IMR-90 (cell line): ENCODE measurements around the gene ZYG11A. TPM values are rescaled to one million over a fixed set of nuclear protein-coding genes. Genes with fewer than 3 reads are reported as not detected.

Experiments
- ATAC-seq: fragments of 200-7000 bp; cut with Tn5 transposase; 2 replicates; pipeline ENCODE4 v1.9.1; 2020; ENCODE audit warnings: low read depth, mild to moderate bottlenecking, moderate library complexity
- BruUV-seq: library from RNA; stranded (reverse); fragments of 400-500 nt; replicated peaks from 2 replicates; lab custom pipeline; 2021; lab: Mats Ljungman, UMichigan
- CTCF ChIA-PET: fragments of 300-600 bp; formaldehyde crosslinking; extraction: SDS; loops from one replicate; lab custom pipeline; 2021; ENCODE audit warnings: antibody characterized with exemption; lab: Yijun Ruan, JAX
- POLR2A ChIA-PET: fragments of 300-600 bp; sonication (Branson Sonifier 250); formaldehyde crosslinking; loops from one replicate; lab custom pipeline; 2022; ENCODE audit warnings: antibody characterized with exemption; ENCODE audit not compliant: unreplicated experiment; lab: Charles Lee
- DNase-seq: peaks from one replicate; pipeline ENCODE4 v3.0.0; 2013
- H2AFZ ChIP-seq: replicated peaks from 2 replicates; pipeline ENCODE3; 2013; ENCODE audit warnings: low read length, mild to moderate bottlenecking; ENCODE audit not compliant: poor library complexity
- H2AK5ac ChIP-seq: 2 replicates; pipeline ENCODE4 v1.6.1; 2013; ENCODE audit warnings: low read depth, low read length, inconsistent platforms
- H2AK9ac ChIP-seq: replicated peaks from 2 replicates; pipeline ENCODE3; 2013; ENCODE audit warnings: mild to moderate bottlenecking, low read depth, low read length, moderate library complexity; ENCODE audit not compliant: poor library complexity
- H2BK120ac ChIP-seq: 2 replicates; pipeline ENCODE4 v1.6.1; 2013; ENCODE audit warnings: low read depth, low read length, inconsistent platforms
- H2BK15ac ChIP-seq: 3 replicates; pipeline ENCODE4 v1.6.1; 2013; ENCODE audit warnings: low read depth, low read length, inconsistent platforms
- H2BK20ac ChIP-seq: 2 replicates; pipeline ENCODE4 v1.6.1; 2013; ENCODE audit warnings: low read depth, mild to moderate bottlenecking, inconsistent platforms, low read length, moderate library complexity
- H2BK5ac ChIP-seq: 2 replicates; pipeline ENCODE4 v1.6.1; 2013; ENCODE audit warnings: mild to moderate bottlenecking, low read depth, low read length, inconsistent platforms; ENCODE audit not compliant: poor library complexity, severe bottlenecking
- H3K14ac ChIP-seq: replicated peaks from 2 replicates; pipeline ENCODE4 v1.6.1; 2013; ENCODE audit warnings: low read depth, low read length, inconsistent platforms
- H3K18ac ChIP-seq: 2 replicates; pipeline ENCODE4 v1.6.1; 2013; ENCODE audit warnings: low read depth, low read length, control low read depth
- H3K23ac ChIP-seq: 2 replicates; pipeline ENCODE4 v1.6.1; 2013; ENCODE audit warnings: low read depth, low read length, inconsistent platforms
- H3K27ac ChIP-seq: 2 replicates; pipeline ENCODE4 v1.5.1; 2013; ENCODE audit warnings: mild to moderate bottlenecking, control low read depth, low read length; ENCODE audit not compliant: insufficient read depth
- H3K27me3 ChIP-seq: 2 replicates; pipeline ENCODE4 v1.6.1; 2013; ENCODE audit warnings: low read length; ENCODE audit not compliant: control insufficient read depth, insufficient read depth
- H3K36me3 ChIP-seq: 2 replicates; pipeline ENCODE4 v1.6.1; 2013; ENCODE audit warnings: low read length, mixed read lengths; ENCODE audit not compliant: control insufficient read depth, insufficient read depth
- H3K4ac ChIP-seq: 2 replicates; pipeline ENCODE4 v1.6.1; 2013; ENCODE audit warnings: low read depth, low read length, inconsistent platforms
- H3K4me1 ChIP-seq: 2 replicates; pipeline ENCODE4 v1.6.1; 2013; ENCODE audit warnings: low read length, mixed read lengths; ENCODE audit not compliant: control insufficient read depth, insufficient read depth
- H3K4me2 ChIP-seq: 2 replicates; pipeline ENCODE4 v1.6.1; 2013; ENCODE audit warnings: low read depth, mild to moderate bottlenecking, control low read depth, low read length, moderate library complexity
- H3K4me3 ChIP-seq: 2 replicates; pipeline ENCODE4 v1.5.1; 2013; ENCODE audit warnings: low read depth, mild to moderate bottlenecking, control low read depth, low read length, moderate library complexity; ENCODE audit not compliant: insufficient read depth
- H3K56ac ChIP-seq: 2 replicates; pipeline ENCODE4 v1.6.1; 2013; ENCODE audit warnings: low read length, inconsistent platforms; ENCODE audit not compliant: insufficient read depth; ENCODE audit errors: extremely low read depth
- H3K79me1 ChIP-seq, 2 experiments: 2 replicates each; pipeline ENCODE4 v1.6.1; 2013; ENCODE audit warnings: low read length in 2 of 2, inconsistent platforms in 1 of 2, low read depth in 1 of 2
- H3K9ac ChIP-seq: 2 replicates; pipeline ENCODE4 v1.6.1; 2013; ENCODE audit warnings: low read depth, low read length, control low read depth
- H3K9me1 ChIP-seq: 2 replicates; pipeline ENCODE4 v1.6.1; 2013; ENCODE audit warnings: low read length, inconsistent platforms; ENCODE audit not compliant: insufficient read depth
- H3K9me3 ChIP-seq: 2 replicates; pipeline ENCODE4 v1.6.1; 2013; ENCODE audit warnings: low read length; ENCODE audit not compliant: control insufficient read depth, insufficient read depth
- H4K20me1 ChIP-seq: 2 replicates; pipeline ENCODE4 v1.6.1; 2013; ENCODE audit warnings: low read length, inconsistent platforms; ENCODE audit not compliant: insufficient read depth
- H4K5ac ChIP-seq: 2 replicates; pipeline ENCODE4 v1.6.1; 2013; ENCODE audit warnings: mild to moderate bottlenecking, low read depth, low read length, control low read depth
- H4K8ac ChIP-seq, 2 experiments: 2 replicates each; pipeline ENCODE4 v1.6.1; 2013; ENCODE audit warnings: low read depth in 2 of 2, low read length in 2 of 2, control low read depth in 1 of 2, inconsistent platforms in 1 of 2
- H4K91ac ChIP-seq: 2 replicates; pipeline ENCODE4 v1.6.1; 2013; ENCODE audit warnings: low read depth, low read length, inconsistent platforms; ENCODE audit not compliant: insufficient read depth
- BHLHE40 ChIP-seq: fragments of 150-350 bp; IDR thresholded peaks from 2 replicates; pipeline ENCODE4 v1.6.1; 2016; ENCODE audit warnings: mild to moderate bottlenecking, low read depth, low read length
- CEBPB ChIP-seq: IDR thresholded peaks from 2 replicates; pipeline ENCODE4 v1.6.1; 2012; ENCODE audit warnings: low read depth, low read length, improper control_type of control experiment
- CHD1 ChIP-seq: IDR thresholded peaks from 2 replicates; pipeline ENCODE4 v1.6.1; 2012; ENCODE audit warnings: low read depth, low read length, improper control_type of control experiment
- ELK1 ChIP-seq: fragments of 150-350 bp; IDR thresholded peaks from 2 replicates; pipeline ENCODE4 v1.6.1; 2016; ENCODE audit warnings: low read depth, mild to moderate bottlenecking, low read length, moderate library complexity, borderline replicate concordance
- FOS ChIP-seq: fragments of 150-350 bp; IDR thresholded peaks from 2 replicates; pipeline ENCODE4 v1.6.1; 2016; ENCODE audit warnings: low read depth, low read length
- MAFK ChIP-seq: IDR thresholded peaks from 2 replicates; pipeline ENCODE4 v1.6.1; 2012; ENCODE audit warnings: low read depth, low read length, improper control_type of control experiment
- MAZ ChIP-seq: IDR thresholded peaks from 2 replicates; pipeline ENCODE4 v1.6.1; 2012; ENCODE audit warnings: low read depth, mild to moderate bottlenecking, low read length, improper control_type of control experiment, moderate library complexity, borderline replicate concordance
- MXI1 ChIP-seq: IDR thresholded peaks from 2 replicates; pipeline ENCODE4 v1.6.1; 2012; ENCODE audit warnings: low read depth, mild to moderate bottlenecking, low read length, moderate library complexity, borderline replicate concordance
- NFE2L2 ChIP-seq: fragments of 150-350 bp; IDR thresholded peaks from 2 replicates; pipeline ENCODE4 v1.6.1; 2016; ENCODE audit warnings: low read depth, mild to moderate bottlenecking, low read length
- RAD21 ChIP-seq: IDR thresholded peaks from 2 replicates; pipeline ENCODE4 v1.6.1; 2012; ENCODE audit warnings: low read length, improper control_type of control experiment
- RCOR1 ChIP-seq: IDR thresholded peaks from 2 replicates; pipeline ENCODE4 v1.6.1; 2012; ENCODE audit warnings: mild to moderate bottlenecking, low read length, improper control_type of control experiment; ENCODE audit not compliant: insufficient replicate concordance
- RFX5 ChIP-seq: IDR thresholded peaks from 2 replicates; pipeline ENCODE4 v1.8.0; 2012; ENCODE audit warnings: low read depth, mild to moderate bottlenecking, low read length, moderate library complexity
- SMC3 ChIP-seq: fragments of 150-350 bp; IDR thresholded peaks from 2 replicates; pipeline ENCODE4 v1.6.1; 2016; ENCODE audit warnings: low read depth, mild to moderate bottlenecking, antibody characterized with exemption, low read length, moderate library complexity
- USF2 ChIP-seq: fragments of 150-350 bp; IDR thresholded peaks from 2 replicates; pipeline ENCODE4 v1.6.1; 2017; ENCODE audit warnings: mild to moderate bottlenecking, antibody characterized with exemption, low read length, low read depth
- WGBS, 2 experiments: methylation state at CpG; one replicate each; pipeline versions ENCODE4 v1.1.5 to v1.1.7; 2013; ENCODE audit warnings: missing lambda C conversion rate in 2 of 2; ENCODE audit not compliant: insufficient read length in 1 of 2; ENCODE audit errors: extremely low coverage in 2 of 2; 5-methylcytosine and 5-hydroxymethylcytosine counted together
- dilution Hi-C: fragments of 300-500 bp; cut with HindIII; formaldehyde crosslinking; loops from one replicate; pipeline ENCODE4 v1.14.3; 2018; ENCODE audit warnings: low sequenced_read_pairs; ENCODE audit not compliant: unreplicated experiment
- in situ Hi-C: fragments of 300-500 bp; cut with MboI; formaldehyde crosslinking; loops from 3 replicates; pipeline ENCODE4 v1.14.3; 2019; ENCODE audit warnings: low sequenced_read_pairs, inconsistent platforms, mixed read lengths
- intact Hi-C: fragments of 100-400 bp; cut with micrococcal nuclease; formaldehyde crosslinking; loops from 2 replicates; pipeline ENCODE4 v1.10.0; 2022
- polyA plus RNA-seq, 3 experiments: library from polyadenylated mRNA; depleted of rRNA; stranded (reverse); fragments of >200 nt; gene quantifications; 2 replicates each; pipeline ENCODE4 v1.2.3, GENCODE V29; 2012; ENCODE audit warnings: low replicate concordance in 1 of 3
- total RNA-seq: library from RNA; depleted of rRNA; stranded (reverse); fragments of >200 nt; gene quantifications from 2 replicates; pipeline ENCODE4 v1.2.3, GENCODE V29; 2012
- TF ChIP-seq, protein P1 (sequence below): conservative IDR thresholded peaks from 2 replicates; pipeline ENCODE4 v1.5.1; 2012; ENCODE audit warnings: mild to moderate bottlenecking, low read depth, low read length, improper control_type of control experiment

Gene ZYG11A
- total and polyA plus RNA-seq, 2 of the 4 experiments (the other 2 are of a cell fraction), result 0.63 to 2.0 TPM

- Histone ChIP-seq H3K4me3 (peak overlapping the region; percentile 50), H2BK120ac (no peak overlapping the region), H3K9me3 (no peaks in the 10 kb centered on the region), H3K4me1 (peaks cover 1% of the 10 kb centered on the region; the same call in 1 of the 2 replicates), H2AFZ (peak overlapping the region; percentile 89), H2BK5ac (no peak overlapping the region), H3K9me1 (no peaks in the 10 kb centered on the region; the same call in 1 of the 2 replicates), H4K8ac (peak overlapping the region; percentile 12 to 61; a peak in 3 of 4 replicates), H3K4me2 (peak overlapping the region; percentile 64), H2BK15ac (no peak overlapping the region), H3K23ac (0 out of 2 replicates have a peak overlapping the region, but pooled peaks have one; percentile 17), H3K36me3 (no peaks in the 10 kb centered on the region), H3K56ac (no peak overlapping the region), H2AK9ac (peak overlapping the region; percentile 6), H3K27ac (no peak overlapping the region), H3K4ac (no peak overlapping the region; the same call in 1 of the 2 replicates), H3K27me3 (no peaks in the 10 kb centered on the region), H4K5ac (peak overlapping the region; percentile 4; the same call in 1 of the 2 replicates), H2BK20ac (no peak overlapping the region), H3K9ac (peak overlapping the region; percentile 12), H3K14ac (no peak overlapping the region), H2AK5ac (no peak overlapping the region), H3K18ac (no peak overlapping the region), H3K79me1 (peaks cover 4 to 5% of the 10 kb centered on the region in 2 experiments; a peak in 2 of 4 replicates), H4K91ac (no peak overlapping the region), H4K20me1 (no peaks in the 10 kb centered on the region)
- BruUV-seq, result no TSS peak
- ATAC-seq (peak; percentile 28; the same call in 1 of the 2 replicates), DNase-seq (no peak)
- ChIA-PET CTCF (interaction anchor here (0.6 to 1.0 kb wide), 2 partner anchors 19 to 517 kb away, joined by 3 read pairs; partner anchors contain the start of genes ORC1 and PRPF38A), POLR2A (no interaction called here)
- in situ Hi-C loops (no loop called here), intact Hi-C loops (loop anchor here (10.0 kb wide), 2 partner anchors 216 to 264 kb away; no protein-coding TSS in a partner anchor), dilution Hi-C loops (no loop called here)
- 39% methylated on average over 11 of the region's 35 CpGs; no CpG with 5 or more reads in 1 of the 2 experiments for WGBS, 2 experiments
- TF ChIP-seq CEBPB (no peak), ELK1 (no peak), MAFK (no peak), RCOR1 (no peak), BHLHE40 (no peak), USF2 (no peak), NFE2L2 (no peak), RFX5 (no peak), RAD21 (no peak), CHD1 (no peak), MXI1 (no peak), MAZ (no peak), SMC3 (no peak), FOS (no peak)
- TF ChIP-seq, protein P1, sequence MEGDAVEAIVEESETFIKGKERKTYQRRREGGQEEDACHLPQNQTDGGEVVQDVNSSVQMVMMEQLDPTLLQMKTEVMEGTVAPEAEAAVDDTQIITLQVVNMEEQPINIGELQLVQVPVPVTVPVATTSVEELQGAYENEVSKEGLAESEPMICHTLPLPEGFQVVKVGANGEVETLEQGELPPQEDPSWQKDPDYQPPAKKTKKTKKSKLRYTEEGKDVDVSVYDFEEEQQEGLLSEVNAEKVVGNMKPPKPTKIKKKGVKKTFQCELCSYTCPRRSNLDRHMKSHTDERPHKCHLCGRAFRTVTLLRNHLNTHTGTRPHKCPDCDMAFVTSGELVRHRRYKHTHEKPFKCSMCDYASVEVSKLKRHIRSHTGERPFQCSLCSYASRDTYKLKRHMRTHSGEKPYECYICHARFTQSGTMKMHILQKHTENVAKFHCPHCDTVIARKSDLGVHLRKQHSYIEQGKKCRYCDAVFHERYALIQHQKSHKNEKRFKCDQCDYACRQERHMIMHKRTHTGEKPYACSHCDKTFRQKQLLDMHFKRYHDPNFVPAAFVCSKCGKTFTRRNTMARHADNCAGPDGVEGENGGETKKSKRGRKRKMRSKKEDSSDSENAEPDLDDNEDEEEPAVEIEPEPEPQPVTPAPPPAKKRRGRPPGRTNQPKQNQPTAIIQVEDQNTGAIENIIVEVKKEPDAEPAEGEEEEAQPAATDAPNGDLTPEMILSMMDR, result no peak
Measured at GRCh38 chr1:52920791-52921291, 78.3 kb downstream of the ZYG11A start.
